ENCODE measurements around the gene COL26A1.
"Not testable (repeated sequence)": the region's sequence is repeated elsewhere in the genome, so short reads cannot be mapped to it uniquely, and the experiment has no call there.

Gene COL26A1

GRCh38 chr7:101602082-101602481, 239.4 kb downstream of the COL26A1 start:
- DNase-seq = no peak

- peak; percentile 69 for DNase-seq
Measured at GRCh38 chr7:101602484-101603241, 240.0 kb downstream of the COL26A1 start.

- DNase-seq = no peak
Measured at GRCh38 chr7:101604331-101604933, 241.8 kb downstream of the COL26A1 start.

GRCh38 chr7:101604934-101605332, 242.3 kb downstream of the COL26A1 start:
- not testable (repeated sequence) for DNase-seq

GRCh38 chr7:101605611-101606497, 243.2 kb downstream of the COL26A1 start:
- DNase-seq = no peak

GRCh38 chr7:101606498-101606923, 243.8 kb downstream of the COL26A1 start:
- peak; percentile 17 for DNase-seq

Measured in fibroblast of skin of scalp (primary cell).